AG04449 (cell line): ENCODE measurements around the gene NPIPB12.
"Not testable (repeated sequence)": the region's sequence is repeated elsewhere in the genome, so short reads cannot be mapped to it uniquely, and the experiment has no call there.

Experiments used
- CTCF ChIA-PET: fragments of 350-600 bp; formaldehyde crosslinking; extraction: SDS; loops from one replicate; lab custom pipeline; 2021; ENCODE audit warnings: antibody characterized with exemption; lab: Yijun Ruan, JAX
- POLR2A ChIA-PET: fragments of 400-600, 350-600 bp; formaldehyde crosslinking; extraction: SDS; loops from one replicate; lab custom pipeline; 2020; ENCODE audit warnings: antibody characterized with exemption, inconsistent platforms; lab: Yijun Ruan, JAX
- DNase-seq: peaks from one replicate; pipeline ENCODE4 v3.0.0-alpha.2; 2010; ENCODE audit warnings: low read depth, low spot score
- H3K4me3 ChIP-seq: 2 replicates; pipeline ENCODE4 v1.5.1; 2011; ENCODE audit warnings: low read depth, mild to moderate bottlenecking, control low read depth, low read length

The NPIPB12 gene

GRCh38 chr16:29506308-29506707 lies at the start of gene NPIPB12:
Gene NPIPB12 (minus strand): TSS chr16:29506408.
- POLR2A ChIA-PET, DNase-seq, H3K4me3 ChIP-seq, CTCF ChIA-PET: not testable (repeated sequence)

GRCh38 chr16:29521520-29521919 lies 15.3 kb upstream of the NPIPB12 start:
- CTCF ChIA-PET, H3K4me3 ChIP-seq: not testable (repeated sequence)

GRCh38 chr16:29482276-29482675 lies 23.9 kb downstream of the NPIPB12 start:
- CTCF ChIA-PET, DNase-seq, H3K4me3 ChIP-seq, POLR2A ChIA-PET: not testable (repeated sequence)

More at GRCh38 chr16:29521520-29521919, 15.3 kb upstream of the NPIPB12 start:
- POLR2A ChIA-PET, DNase-seq: not testable (repeated sequence)

- DNase-seq, CTCF ChIA-PET, H3K4me3 ChIP-seq, POLR2A ChIA-PET: not testable (repeated sequence)
Observed at GRCh38 chr16:29472065-29472464, 34.1 kb downstream of the NPIPB12 start.

- POLR2A ChIA-PET, CTCF ChIA-PET, H3K4me3 ChIP-seq, DNase-seq: not testable (repeated sequence)
Observed at GRCh38 chr16:29469660-29470059, 36.5 kb downstream of the NPIPB12 start.

GRCh38 chr16:29467654-29468366 lies 38.4 kb downstream of the NPIPB12 start:
- POLR2A ChIA-PET, CTCF ChIA-PET, DNase-seq, H3K4me3 ChIP-seq: not testable (repeated sequence)

GRCh38 chr16:29466904-29467303 lies 39.3 kb downstream of the NPIPB12 start:
- CTCF ChIA-PET, DNase-seq, H3K4me3 ChIP-seq, POLR2A ChIA-PET: not testable (repeated sequence)

- POLR2A ChIA-PET, CTCF ChIA-PET, H3K4me3 ChIP-seq, DNase-seq: not testable (repeated sequence)
Observed at GRCh38 chr16:29465985-29466824, 40.0 kb downstream of the NPIPB12 start.

GRCh38 chr16:29460647-29461030 lies 45.6 kb downstream of the NPIPB12 start:
- H3K4me3 ChIP-seq, CTCF ChIA-PET, DNase-seq, POLR2A ChIA-PET: not testable (repeated sequence)

- POLR2A ChIA-PET, H3K4me3 ChIP-seq, CTCF ChIA-PET, DNase-seq: not testable (repeated sequence)
Observed at GRCh38 chr16:29459706-29460646, 46.2 kb downstream of the NPIPB12 start, which contains the start of gene SULT1A4. Gene SULT1A4 (plus strand): TSS chr16:29459913. CDS start chr16:29461386, 1,473 bp downstream.

- H3K4me3 ChIP-seq, POLR2A ChIA-PET, CTCF ChIA-PET, DNase-seq: not testable (repeated sequence)
Observed at GRCh38 chr16:29457660-29458059, 48.5 kb downstream of the NPIPB12 start.

- DNase-seq, CTCF ChIA-PET, POLR2A ChIA-PET, H3K4me3 ChIP-seq: not testable (repeated sequence)
Observed at GRCh38 chr16:29454828-29455227, 51.4 kb downstream of the NPIPB12 start.

- CTCF ChIA-PET = not testable (repeated sequence)
Observed at GRCh38 chr16:29454269-29454668, 51.9 kb downstream of the NPIPB12 start, which contains the start of the genes BOLA2 and SLX1B. Gene BOLA2 (minus strand): TSS chr16:29454351. CDS start chr16:29454253, 98 bp downstream. Gene SLX1B (plus strand): TSS chr16:29454533.

GRCh38 chr16:29453754-29454153 lies 52.5 kb downstream of the NPIPB12 start:
- POLR2A ChIA-PET, H3K4me3 ChIP-seq, CTCF ChIA-PET, DNase-seq: not testable (repeated sequence)

More at GRCh38 chr16:29454269-29454668, 51.9 kb downstream of the NPIPB12 start, which contains the start of the genes BOLA2 and SLX1B:
- POLR2A ChIA-PET, H3K4me3 ChIP-seq, DNase-seq: not testable (repeated sequence)
